Measurements from ENCODE around the gene PDCL3. TPM values are rescaled to one million over a fixed set of nuclear protein-coding genes. Genes with fewer than 3 reads are reported as not detected.

The PDCL3 gene
- polyA plus RNA-seq, 2 of the 4 experiments (the other 2 are of a cell fraction), result 63.1 to 64.1 TPM

DNA sequence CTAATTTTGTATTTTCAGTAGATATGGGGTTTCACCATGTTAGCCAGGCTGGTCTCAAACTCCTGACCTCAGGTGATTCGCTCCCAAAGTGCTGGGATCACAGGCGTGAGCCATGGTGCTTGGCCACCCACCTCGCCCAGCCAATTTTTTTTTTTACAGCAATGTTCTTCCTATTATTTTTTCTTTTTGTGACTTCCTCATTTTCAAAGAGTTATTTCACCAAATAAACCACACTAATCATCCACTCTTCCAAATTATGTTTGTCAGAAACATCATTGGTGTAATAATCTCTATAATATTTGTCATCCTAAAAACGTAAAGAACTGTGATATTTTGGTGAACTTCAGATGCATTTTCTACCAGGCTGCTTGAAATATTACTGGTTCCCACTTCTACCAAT lies 16.3 kb upstream of the PDCL3 start:
- CTCF ChIA-PET, result no interaction called here
- H3K27ac ChIP-seq, result no peak overlapping the region
- TF ChIP-seq POLR2A (IDR thresholded peaks at IDR 0.05; ENCODE audit: low read length), result no peak
- no peak for TF ChIP-seq EP300 (IDR thresholded peaks at IDR 0.05)
- TF ChIP-seq, protein P1, sequence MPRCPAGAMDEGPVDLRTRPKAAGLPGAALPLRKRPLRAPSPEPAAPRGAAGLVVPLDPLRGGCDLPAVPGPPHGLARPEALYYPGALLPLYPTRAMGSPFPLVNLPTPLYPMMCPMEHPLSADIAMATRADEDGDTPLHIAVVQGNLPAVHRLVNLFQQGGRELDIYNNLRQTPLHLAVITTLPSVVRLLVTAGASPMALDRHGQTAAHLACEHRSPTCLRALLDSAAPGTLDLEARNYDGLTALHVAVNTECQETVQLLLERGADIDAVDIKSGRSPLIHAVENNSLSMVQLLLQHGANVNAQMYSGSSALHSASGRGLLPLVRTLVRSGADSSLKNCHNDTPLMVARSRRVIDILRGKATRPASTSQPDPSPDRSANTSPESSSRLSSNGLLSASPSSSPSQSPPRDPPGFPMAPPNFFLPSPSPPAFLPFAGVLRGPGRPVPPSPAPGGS (IDR thresholded peaks at IDR 0.05), result no peak
- TF ChIP-seq JUNB (IDR thresholded peaks at IDR 0.05), result no peak
- TF ChIP-seq, protein P2, sequence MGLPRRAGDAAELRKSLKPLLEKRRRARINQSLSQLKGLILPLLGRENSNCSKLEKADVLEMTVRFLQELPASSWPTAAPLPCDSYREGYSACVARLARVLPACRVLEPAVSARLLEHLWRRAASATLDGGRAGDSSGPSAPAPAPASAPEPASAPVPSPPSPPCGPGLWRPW (IDR thresholded peaks at IDR 0.05), result no peak
- no peak for TF ChIP-seq KDM1A (IDR thresholded peaks at IDR 0.05; ENCODE audit: low read depth)
- FAIRE-seq (no peak), ATAC-seq (no peak), DNase-seq (ENCODE audit: low read depth in 1 of 2, low spot score in 1 of 2) (no peak)
- no peak overlapping the region for H3K4me2 ChIP-seq
- POLR2A ChIA-PET, result interaction anchor here (1.5 kb wide), 1 partner anchor 16 kb away, joined by 15 read pairs; the partner anchor contains the start of gene PDCL3
- H3K9me3 ChIP-seq, result no peaks in the 10 kb centered on the region
- H3K4me3 ChIP-seq, result no peak overlapping the region
- H3K4me1 ChIP-seq, result no peaks in the 10 kb centered on the region
- 66% methylated on average over 4 of the region's 4 CpGs for WGBS (ENCODE audit: missing lambda C conversion rate)

DNA sequence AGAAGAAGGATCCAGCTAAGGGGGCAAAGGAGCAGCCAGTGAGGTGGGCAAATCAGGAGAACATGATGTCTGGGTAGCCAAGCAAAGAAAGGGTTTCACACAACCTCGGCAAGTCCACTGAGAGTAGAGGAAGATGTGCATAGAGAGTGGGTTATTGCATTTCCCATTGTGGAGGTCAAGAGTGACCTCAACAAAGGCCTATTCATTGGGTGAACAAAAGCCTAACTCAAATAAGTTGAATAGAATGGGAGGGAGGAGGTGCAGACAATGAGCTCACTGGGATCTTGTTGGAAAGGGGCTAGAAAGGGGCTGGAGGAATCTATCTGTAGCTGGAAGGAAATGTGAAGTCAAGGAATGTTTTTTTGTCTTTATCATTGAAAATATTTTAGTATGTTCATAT lies 14.0 kb upstream of the PDCL3 start:
- Histone ChIP-seq H3K4me2 (no peak overlapping the region), H3K27ac (no peak overlapping the region), H3K9me3 (no peaks in the 10 kb centered on the region), H3K4me1 (no peaks in the 10 kb centered on the region), H3K4me3 (no peak overlapping the region)
- TF ChIP-seq, protein P2 (IDR thresholded peaks at IDR 0.05), result no peak
- TF ChIP-seq, protein P3, sequence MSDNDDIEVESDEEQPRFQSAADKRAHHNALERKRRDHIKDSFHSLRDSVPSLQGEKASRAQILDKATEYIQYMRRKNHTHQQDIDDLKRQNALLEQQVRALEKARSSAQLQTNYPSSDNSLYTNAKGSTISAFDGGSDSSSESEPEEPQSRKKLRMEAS (IDR thresholded peaks at IDR 0.05), result no peak
- TF ChIP-seq RCOR1 (IDR thresholded peaks at IDR 0.05; ENCODE audit: low read depth, low read length), result no peak
- WGBS (ENCODE audit: missing lambda C conversion rate), result 78% methylated on average over 1 of the region's 1 CpG
- ChIA-PET POLR2A (interaction anchor here (1.4 kb wide), 1 partner anchor 14 kb away, joined by 4 read pairs; the partner anchor contains the start of gene PDCL3), CTCF (interaction anchor here (1.0 to 1.4 kb wide), 2 partner anchors 13 to 59 kb away, joined by 3 to 5 read pairs; no protein-coding TSS in a partner anchor)
- DNase-seq (ENCODE audit: low read depth in 1 of 2, low spot score in 1 of 2), result no peak
- no peak for FAIRE-seq
- no peak for ATAC-seq

GRCh38 chr2:100551303-100551702 lies 11.5 kb upstream of the PDCL3 start:
- FAIRE-seq (no peak), ATAC-seq (no peak), DNase-seq (ENCODE audit: low read depth in 1 of 2, low spot score in 1 of 2) (no peak)
- CTCF ChIA-PET, result interaction anchor here (0.8 kb wide), 1 partner anchor 9 kb away, joined by 3 read pairs; no protein-coding TSS in a partner anchor
- Histone ChIP-seq H3K9me3 (no peaks in the 10 kb centered on the region), H3K4me2 (no peak overlapping the region), H3K27ac (no peak overlapping the region), H3K4me3 (no peak overlapping the region), H3K4me1 (no peaks in the 10 kb centered on the region)
- TF ChIP-seq ZNF302 (CRISPR knock-in tag; IDR thresholded peaks at IDR 0.05) (no peak), ZC3H11A (IDR thresholded peaks at IDR 0.05) (peak; percentile 92)
- POLR2A ChIA-PET, result no interaction called here
- 62% methylated on average over 5 of the region's 5 CpGs for WGBS (ENCODE audit: missing lambda C conversion rate)

DNA sequence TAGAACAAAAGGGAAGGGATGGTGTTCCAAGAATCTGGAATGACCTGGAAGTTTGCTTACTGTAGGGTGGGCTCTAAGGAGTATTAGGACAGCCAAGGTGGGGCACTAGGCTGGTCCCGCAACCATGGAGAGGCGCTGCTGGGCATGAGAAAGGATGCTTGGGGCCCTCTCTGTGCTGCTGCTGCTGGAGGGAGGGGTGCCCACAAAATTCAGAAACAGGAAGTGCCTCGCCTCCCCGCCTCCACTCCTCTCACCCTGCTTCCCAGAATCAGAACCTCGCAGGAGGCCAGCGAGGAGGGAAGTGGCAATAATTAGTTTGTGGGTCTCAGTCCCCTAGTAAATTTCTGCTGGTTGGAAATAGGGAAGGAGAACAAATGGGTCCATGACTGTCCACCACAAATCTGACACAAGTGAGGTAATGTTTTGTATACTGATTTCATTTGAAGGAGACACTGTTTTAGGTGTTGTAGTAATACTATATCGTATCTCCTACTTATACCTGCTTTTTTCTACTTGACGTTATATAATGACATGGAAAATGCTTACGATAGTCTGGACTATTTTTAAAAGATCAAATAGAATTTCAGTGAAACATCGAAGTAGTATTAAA lies 7.9 kb upstream of the PDCL3 start:
- TF ChIP-seq CHD2 (IDR thresholded peaks at IDR 0.05; ENCODE audit: low read length, partially characterized antibody) (no peak), FOSB (CRISPR knock-in tag; IDR thresholded peaks at IDR 0.05) (no peak), ATOH8 (CRISPR knock-in tag; IDR thresholded peaks at IDR 0.05; ENCODE audit: low read depth) (no peak), PHF8 (IDR thresholded peaks at IDR 0.05; ENCODE audit: borderline replicate concordance, low read depth) (no peak), RFX5 (IDR thresholded peaks at IDR 0.05) (no peak), MYC (IDR thresholded peaks at IDR 0.05; ENCODE audit: borderline replicate concordance, low read length) (no peak), TP53 (CRISPR knock-in tag; IDR thresholded peaks at IDR 0.05) (no peak), TFCP2L1 (CRISPR knock-in tag; IDR thresholded peaks at IDR 0.05) (no peak), USF2 (IDR thresholded peaks at IDR 0.05) (no peak), HOXA7 (CRISPR knock-in tag; IDR thresholded peaks at IDR 0.05) (no peak), FOXS1 (CRISPR knock-in tag; IDR thresholded peaks at IDR 0.05) (no peak), RNF2 (IDR thresholded peaks at IDR 0.05; ENCODE audit: borderline replicate concordance, low read depth) (no peak), HOXB13 (CRISPR knock-in tag; IDR thresholded peaks at IDR 0.05; ENCODE audit: low read depth) (no peak), CEBPB (IDR thresholded peaks at IDR 0.05) (no peak), ZSCAN20 (CRISPR knock-in tag; IDR thresholded peaks at IDR 0.05) (no peak), CBX2 (IDR thresholded peaks at IDR 0.05; ENCODE audit: borderline replicate concordance, low read depth) (no peak), ESRRA (IDR thresholded peaks at IDR 0.05; ENCODE audit: borderline replicate concordance, low read length) (no peak), EHMT2 (IDR thresholded peaks at IDR 0.05; ENCODE audit: low read depth) (no peak), ZC3H11A (IDR thresholded peaks at IDR 0.05) (no peak)
- Histone ChIP-seq H3K27ac (no peak overlapping the region), H3K4me3 (no peak overlapping the region), H3K4me1 (no peaks in the 10 kb centered on the region), H3K4me2 (no peak overlapping the region), H3K9me3 (no peaks in the 10 kb centered on the region)
- no peak for FAIRE-seq
- WGBS (ENCODE audit: missing lambda C conversion rate), result 74% methylated on average over 10 of the region's 10 CpGs
- no peak for DNase-seq (ENCODE audit: low read depth in 1 of 2, low spot score in 1 of 2)
- ChIA-PET CTCF (no interaction called here), POLR2A (no interaction called here)
- no peak; a peak in 1 of 6 replicates for ATAC-seq
